Muscle of arm (tissue), 12 donors: ENCODE results near the gene LCMT1. TPM values are rescaled to one million over a fixed set of nuclear protein-coding genes. Genes with fewer than 3 reads are reported as not detected.
"Not testable (repeated sequence)": the region's sequence is repeated elsewhere in the genome, so short reads cannot be mapped to it uniquely, and the experiment has no call there.

ENCODE experiments used
- DNase-seq: peaks from one replicate; pipeline ENCODE4 v3.0.0-alpha.2; 2013
- polyA plus RNA-seq, 12 donors: library from polyadenylated mRNA; unstranded; fragments of 120-200 nt; gene quantifications; one replicate each; pipeline ENCODE4 v1.2.1, GENCODE V29; 2013; ENCODE audit not compliant: insufficient read length in 12 of 12

Gene LCMT1
- polyA plus RNA-seq, 12 donors, result 14.5 to 46.2 (median 42.6) TPM; not detected in 1

DNA sequence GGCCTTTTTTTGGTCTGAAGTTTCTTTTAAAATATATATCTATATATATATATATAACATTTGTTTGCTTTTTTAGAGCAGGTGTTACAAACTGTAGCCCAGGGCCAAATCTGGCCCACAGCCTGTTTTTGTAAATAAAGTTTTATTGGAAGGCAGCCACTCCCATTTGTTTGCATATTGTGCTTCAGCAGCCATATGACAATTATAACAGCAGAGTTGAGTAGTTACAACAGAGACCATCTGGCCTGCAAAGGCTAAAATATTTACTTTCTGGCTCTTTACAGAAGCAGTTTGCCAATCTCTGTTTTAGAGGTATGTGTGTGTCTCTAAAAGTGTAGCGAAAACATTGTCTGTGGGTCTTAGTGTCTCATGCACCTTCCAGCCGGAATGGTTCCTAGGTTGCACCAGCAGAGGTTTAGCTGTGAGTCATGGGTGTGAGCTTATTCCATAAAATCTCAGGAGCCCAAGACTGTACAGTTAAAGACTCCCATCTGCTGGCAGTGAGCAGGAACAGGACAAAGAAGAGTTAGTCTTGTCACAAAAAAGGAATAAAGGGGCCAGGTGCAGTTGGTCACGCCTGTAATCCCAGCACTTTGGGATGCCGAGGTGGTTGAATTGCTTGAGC lies 23.8 kb downstream of the LCMT1 start:
- no peak for DNase-seq

DNA sequence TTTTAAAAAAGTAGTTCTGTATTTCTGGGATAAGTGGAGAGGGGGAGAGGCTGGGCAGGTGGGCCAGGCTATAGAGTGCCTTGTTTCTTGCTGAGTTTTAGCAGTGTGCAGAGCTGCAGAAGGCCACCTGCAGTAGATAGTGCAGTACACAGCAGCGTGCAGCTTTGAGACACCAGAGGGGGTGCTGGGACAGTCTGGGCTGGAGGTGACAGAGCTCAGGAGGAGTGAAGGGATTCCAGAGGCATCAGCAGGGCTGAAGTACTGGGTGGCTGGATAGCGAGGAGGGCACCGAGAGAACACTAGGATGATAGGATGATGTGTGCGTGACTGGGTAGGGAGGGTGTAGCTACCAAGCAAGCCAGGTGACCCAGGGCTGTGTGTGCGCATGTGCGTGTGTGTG lies 26.6 kb downstream of the LCMT1 start:
- no peak for DNase-seq

DNA sequence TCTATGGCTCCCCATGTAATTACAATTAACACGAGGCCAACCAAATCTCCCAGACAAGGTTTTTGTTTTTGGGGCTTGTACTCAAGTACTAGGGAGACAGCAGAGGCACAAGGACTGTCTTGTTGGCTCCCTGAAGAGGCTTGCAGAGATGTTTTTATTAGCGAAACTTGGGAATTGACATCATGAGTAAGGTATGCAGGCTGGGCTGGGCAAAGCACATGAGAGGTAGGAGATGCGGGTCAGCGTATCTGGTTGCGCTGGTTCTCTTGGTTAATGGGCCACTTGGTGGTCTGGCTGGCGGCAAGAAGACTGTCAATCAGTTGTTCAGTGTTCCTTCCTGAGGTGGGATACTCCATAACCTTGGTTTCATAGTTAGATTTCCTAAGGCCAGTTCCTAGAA lies 28.9 kb downstream of the LCMT1 start:
- DNase-seq, result no peak

DNA sequence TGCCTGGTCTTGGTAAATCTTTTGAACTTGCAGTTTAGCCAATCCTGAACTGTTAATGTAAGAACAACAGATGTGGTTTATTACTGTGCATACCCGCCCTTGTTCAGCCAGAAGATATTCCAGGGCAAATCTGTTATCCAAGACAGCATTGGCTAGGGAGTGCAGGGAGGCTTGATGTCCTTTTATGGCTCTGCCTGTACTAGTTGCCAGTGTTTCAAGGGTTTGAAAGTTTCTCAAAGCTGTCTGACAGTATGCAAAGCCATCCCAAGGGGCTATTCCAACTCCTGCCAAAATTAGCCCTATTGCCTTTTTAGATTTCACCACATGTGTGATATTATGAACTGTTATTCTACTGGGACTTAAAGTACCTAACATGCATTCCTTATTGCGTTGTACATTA lies 30.1 kb downstream of the LCMT1 start:
- DNase-seq, result no peak

DNA sequence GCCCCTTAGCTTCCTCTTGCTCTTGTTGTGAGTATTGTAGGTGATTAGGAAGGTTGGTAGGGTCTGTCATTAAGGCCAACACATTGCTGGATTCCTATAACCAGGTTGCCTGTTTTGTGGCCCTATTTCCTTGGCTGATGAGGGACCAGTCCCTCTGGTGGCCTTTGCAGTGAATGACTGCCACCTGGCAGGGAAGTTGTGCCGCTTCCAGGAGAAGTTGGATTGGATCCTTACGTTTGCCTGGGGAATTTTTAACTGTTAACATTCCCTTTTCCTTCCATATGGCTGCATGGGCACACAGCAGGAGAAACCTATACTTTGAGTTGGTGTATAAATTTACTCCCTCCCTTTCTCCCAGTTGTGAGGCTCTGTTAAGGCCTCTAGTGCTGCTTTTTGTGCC lies 32.4 kb downstream of the LCMT1 start:
- no peak for DNase-seq

DNA sequence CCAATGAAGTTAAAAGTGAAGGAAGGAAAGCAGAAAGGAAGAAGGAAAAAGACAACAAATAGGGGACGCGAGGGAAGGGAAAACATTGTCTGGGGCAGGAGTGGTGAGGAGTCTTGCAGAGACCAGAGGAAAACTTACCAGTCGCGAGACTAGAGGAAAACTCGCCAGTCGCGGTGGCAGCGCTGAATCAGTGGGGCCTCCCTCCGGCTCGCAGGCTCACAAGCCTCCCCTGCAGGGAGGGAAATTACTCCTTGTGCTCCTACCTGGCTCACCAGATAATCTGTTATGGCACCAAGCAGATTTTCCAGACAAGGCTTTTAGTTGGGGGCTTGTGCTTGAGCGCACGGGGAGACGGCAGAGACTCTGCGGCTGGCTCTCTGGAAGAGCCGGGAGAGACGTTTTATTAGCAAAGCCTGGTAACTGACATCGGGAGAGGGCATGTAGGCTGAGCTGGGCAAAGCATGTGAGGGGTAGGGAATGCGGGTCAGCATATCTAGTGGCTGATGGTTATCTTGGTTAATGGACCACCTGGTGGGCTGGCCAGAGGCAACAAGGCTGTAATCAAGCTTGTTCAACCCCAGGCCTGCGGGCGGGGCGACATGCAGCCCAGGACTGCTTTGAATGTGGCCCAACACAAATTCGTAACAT lies 37.1 kb downstream of the LCMT1 start:
- DNase-seq, result no peak

DNA sequence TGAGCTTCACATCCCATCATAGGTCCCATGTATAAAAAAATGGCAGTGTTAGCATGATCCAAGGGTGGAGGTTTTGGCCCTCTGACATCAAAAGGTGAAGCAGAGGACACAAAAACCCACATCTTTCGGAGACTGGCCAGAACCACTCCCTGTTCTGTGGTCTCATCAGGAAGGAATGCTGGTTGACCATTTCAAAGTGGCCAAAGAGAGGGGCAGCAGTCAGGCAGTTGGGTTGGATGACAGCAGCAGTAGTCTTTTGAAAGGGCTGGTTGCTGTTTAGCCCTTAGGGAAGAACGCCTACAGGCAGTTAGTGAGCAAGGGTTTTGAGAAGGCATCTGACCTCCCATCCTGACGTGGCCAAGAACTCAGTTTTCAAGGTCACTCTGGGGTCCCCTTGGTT lies 40.5 kb downstream of the LCMT1 start:
- DNase-seq, result no peak

DNA sequence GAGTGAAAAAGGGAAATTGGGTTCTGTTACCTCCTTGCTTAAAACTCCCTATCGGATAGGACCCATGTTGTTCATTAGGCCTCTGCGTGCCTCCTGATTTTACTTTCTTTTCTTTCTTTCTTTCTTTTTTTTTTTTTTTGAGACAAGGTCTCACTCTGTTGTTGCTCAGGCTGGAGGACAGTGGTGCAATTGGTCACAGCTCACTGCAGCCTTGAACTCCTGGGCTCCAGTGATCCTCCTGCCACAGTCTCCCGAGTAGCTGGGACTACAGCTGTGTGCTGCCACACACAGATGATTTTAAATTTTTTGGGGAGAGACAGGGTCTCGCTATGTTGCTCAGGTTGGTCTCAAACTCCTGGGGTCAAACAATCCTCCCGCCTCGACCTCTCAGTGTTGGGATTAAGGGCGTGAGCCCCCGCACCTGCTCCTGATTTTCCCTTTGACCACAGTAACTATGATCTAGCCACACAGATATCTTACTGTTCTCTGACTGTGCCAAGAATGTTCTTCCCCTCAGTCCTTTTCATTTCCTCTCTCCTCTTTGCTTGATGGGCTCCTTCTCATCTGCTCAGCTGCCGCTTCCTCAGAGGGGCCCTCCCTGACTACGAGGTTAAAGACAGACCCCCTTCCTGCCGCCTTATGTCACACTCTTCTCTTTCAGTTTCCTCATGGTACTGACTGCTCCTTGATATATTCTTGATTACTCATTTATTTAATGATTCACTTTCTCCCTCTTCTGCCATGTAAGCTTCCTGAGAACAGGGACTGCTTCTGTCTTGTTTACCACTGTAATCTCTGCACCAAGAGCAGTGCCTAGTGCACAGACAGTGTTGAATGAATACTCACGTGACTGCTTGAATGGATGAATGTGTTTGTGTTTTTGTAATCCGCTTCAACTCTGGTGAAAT lies 44.3 kb downstream of the LCMT1 start:
- no peak for DNase-seq

DNA sequence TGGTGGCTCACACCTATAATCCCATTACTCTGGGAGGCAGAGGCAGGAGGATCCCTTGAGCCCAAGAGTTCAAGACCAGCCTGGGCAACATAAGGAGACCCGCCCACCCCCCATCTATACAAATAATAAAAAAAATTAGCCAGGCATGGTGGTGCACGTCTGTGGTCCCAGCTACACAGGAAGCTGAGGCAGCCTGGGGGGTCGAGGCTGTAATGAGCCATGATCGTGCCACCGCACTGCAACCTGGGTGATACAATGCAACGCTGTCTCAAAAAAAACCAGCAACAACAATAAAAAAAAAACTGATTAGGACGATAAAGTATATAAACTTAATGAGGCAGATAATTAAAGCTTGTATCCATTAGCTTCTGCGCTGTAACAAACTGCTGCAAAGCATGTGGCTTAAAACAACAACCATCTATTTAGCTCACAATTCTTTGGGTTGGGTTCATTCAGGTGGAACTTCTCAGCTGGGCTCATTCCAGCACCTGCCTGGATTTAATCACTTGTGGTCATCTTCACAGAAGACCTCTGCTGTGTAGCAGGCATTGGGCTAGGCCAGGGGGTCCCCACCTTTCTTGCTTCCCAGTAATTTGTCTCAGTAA lies 45.8 kb downstream of the LCMT1 start:
- no peak for DNase-seq

DNA sequence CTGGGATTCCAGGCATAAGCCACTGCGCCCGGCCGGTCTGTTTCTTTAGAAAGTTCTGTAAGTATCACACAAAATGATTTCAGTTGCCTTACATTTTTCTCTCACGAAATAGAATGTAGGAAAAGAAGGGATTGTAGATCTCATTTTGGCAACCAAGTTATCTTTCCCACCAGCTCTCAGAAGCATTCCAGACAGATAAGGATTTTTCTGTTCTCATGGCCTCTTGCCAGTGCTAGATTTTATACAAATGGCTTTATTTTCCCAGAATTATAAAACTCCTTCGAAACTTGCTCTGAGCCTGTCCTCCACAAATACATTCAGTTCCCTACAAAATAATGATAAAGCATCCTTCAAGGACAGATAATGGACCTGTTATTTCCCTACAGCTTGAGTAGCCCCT lies 46.9 kb downstream of the LCMT1 start:
- DNase-seq, result no peak

DNA sequence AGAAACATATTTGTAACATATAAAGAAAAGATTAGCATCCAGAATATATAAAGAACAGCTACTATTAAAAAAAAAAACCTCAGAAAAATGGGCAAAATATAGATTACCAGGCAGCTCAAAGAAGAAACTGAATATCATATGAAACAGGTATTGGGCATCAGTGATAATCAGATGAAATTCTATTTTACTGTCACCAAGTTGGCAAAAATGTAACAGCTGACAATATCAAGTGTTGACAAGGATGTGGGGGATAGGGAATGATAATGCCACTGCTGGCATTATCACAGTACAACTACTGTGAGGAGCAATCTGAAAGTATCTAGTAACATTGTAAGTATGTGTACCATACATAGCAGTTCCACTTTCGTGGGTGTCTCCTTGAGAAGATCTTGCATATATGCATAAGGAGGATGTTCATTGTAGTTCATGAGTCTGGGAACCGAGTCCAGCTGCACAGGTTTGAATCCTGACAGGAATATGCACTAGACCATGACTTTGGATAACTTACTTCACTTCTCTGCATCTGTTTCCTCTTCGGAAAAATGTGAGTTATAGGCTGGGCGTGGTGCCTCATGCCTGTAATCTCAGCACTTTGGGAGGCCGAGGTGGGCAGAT lies 50.3 kb downstream of the LCMT1 start:
- no peak for DNase-seq

DNA sequence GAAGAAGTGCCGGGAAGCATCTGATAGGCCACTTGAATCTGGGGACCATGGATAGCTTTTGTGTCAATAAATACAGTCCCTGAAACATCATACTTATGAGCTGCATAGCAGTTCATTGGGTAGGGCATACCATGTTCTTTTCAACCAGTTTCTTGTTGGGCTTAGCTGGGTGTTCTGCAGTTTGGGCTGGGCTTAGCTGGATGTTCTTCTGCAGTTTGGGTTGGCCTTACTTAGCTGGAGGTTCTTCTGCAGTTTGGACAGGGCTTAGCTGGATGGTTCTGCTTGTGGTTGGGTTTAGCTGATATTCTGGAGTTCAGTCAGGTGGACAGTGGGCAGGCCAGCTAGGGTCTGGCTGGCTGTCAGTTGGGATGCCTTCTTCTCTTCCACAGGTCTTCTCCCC lies 52.1 kb downstream of the LCMT1 start:
- DNase-seq, result no peak

DNA sequence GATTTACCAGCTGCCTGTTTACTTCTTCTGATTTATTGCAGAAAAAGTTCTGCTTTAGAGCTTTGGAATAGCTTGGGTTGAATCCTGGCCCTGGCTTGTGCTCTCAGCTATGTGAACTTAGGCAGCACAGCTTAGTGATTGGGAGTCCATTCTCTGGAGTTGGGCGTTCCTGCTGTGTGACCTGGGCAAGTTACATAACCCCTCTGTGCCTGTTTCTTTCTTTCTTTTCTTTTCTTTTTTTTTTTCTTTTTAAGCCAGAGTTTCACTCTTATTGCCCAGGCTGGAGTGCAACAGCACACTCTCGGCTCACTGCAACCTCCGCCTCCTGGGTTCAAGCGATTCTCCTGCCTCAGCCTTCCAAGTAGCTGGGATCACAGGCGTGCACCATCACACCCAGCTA lies 53.7 kb downstream of the LCMT1 start:
- DNase-seq, result no peak

DNA sequence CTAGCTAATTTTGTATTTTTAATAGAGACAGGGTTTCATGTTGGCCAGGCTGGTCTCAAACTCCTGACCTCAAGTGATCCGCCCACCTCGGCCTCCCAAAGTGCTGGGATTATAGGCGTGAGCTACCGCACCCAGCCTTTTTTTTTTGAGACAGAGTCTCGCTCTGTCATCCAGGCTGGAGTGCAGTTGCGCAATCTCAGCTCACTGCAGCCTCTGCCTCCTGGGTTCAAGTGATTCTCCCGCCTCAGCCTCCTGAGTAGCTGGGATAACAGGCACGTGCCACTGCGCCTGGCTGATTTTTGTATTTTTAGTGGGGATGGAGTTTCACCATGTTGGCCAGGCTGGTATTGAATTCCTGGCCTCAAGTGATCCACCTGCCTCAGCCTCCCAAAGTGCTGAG lies 56.4 kb downstream of the LCMT1 start:
- not testable (repeated sequence) for DNase-seq

DNA sequence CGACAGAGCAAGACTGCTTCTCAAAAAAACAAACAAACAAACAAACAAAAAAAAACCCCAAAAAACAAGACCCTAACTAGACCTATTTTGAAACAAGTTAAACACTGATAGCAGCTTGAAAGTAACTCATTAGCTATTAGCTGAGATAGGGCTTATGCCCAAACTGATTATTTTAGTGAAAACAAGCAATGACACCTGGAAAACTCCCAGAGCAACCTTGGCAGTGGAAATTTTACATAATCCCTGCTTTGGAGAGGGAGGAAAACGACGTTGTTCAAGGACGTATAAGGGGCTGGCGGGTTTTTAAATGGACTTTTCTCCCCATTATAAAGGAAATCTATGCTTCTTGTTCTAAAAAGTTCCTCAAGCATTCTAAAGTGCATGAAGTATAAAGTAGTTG lies 59.8 kb downstream of the LCMT1 start:
- DNase-seq, result no peak

DNA sequence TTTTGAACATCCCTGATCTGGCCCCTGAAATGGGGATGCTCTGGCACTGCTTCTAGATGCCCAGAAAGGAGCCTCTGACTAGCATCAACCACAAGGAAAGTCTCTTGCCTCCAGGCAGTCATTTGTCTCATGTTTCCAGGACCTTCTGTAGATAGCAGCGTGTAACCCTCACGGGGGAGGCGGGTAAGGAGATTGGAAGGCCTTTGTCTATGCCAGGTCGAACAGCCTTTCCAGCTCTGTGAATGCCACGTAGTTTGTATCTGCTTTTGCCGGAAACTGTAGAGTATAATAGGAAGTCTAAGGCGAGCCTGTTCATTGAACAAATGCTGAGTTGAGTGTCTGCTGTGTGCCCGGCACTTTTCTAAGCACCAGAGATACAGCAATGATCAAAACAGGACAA lies 61.3 kb downstream of the LCMT1 start:
- DNase-seq, result no peak

DNA sequence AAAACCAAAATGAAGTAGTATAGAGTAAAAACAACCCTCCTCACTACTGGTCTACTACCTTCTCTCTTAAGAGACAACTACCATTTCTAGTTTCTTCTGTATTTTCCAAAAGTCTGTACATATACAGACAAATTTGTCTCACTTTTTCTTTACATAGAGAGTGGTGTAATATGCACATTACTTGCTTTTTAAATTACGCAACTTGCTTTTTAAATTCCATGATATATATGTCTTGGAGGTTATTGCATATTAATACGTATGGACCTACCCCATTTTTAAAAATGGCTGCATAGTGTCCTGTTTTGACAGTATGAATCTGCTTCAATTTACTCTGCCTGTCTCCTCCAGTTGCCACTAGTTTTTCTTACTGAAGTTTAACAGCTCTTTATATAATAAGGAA lies 62.7 kb downstream of the LCMT1 start:
- no peak for DNase-seq

DNA sequence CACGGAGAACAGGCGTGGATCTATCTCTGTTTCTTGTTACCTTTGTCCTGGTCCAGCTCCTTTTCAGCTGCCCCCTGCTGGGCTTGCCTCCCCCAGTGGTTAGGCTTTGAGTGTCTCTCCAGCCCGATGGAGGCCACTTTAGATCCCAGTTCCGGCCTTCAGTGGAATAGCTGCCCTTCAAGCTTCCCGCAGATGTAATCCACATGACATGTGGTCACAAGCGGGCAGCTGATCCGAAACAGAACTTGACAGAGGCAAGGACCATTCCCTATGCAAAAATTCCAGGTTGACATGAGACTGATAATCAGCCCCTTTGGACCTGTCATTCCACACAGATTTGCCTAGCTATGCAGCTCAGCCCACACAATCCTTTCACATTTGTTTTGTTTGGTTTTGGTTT lies 64.6 kb downstream of the LCMT1 start:
- no peak for DNase-seq

DNA sequence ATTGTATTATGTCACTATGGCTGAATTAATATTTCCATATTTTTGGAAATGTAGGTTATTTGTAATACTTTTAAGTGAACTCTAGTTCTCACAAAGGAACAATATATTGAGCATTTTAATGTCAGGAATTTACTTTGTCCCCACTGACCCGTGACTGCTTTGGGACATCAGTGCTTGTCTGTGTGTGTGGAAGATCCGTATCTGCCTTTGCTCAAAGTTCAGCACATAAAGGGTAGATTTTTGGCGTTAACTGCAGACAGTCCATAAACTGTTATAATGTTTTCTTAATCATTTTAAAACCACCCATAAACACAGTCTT lies 65.9 kb downstream of the LCMT1 start:
- no peak for DNase-seq

DNA sequence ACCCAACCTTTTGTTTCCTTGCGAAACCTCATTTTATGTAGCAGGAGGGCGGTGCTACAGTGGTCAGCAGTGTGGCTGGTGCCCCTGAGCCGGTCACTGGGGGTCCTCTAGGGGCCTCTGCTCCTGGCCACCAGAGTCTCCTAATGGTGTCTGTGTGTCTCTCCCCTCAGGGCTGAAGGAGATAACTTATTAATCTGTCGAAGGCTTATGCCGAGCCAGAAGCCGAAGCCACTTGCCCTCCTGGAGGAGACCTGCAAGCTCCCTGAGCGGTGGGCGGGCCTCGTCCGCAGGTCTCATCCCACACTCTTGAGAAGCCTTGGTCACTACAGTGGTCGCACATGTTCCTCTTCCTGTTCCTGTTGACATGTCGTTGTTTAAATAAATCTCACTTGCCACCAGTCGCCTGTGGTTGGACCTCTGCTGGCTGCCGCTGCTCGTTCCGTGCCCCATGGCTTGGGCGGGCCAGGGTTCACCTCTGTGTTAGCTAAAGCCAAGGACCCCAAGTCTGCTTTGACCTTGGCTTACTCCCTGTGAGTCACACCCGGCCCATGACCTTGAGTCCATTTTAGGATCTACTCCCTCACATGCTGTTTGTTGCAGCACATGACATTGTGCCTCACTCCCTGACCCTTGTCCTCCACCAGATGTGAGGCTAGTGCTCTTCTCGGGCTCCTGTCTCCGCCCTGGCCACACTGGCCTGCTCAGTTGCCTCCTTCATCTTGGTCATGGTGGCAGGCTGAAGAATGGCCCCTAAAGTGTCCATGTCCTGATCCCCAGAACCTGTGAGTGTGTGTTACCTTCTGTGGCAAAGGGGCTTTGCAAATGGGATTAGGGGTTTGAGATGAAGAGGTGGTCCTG lies 66.5 kb downstream of the LCMT1 start:
- no peak for DNase-seq

DNA sequence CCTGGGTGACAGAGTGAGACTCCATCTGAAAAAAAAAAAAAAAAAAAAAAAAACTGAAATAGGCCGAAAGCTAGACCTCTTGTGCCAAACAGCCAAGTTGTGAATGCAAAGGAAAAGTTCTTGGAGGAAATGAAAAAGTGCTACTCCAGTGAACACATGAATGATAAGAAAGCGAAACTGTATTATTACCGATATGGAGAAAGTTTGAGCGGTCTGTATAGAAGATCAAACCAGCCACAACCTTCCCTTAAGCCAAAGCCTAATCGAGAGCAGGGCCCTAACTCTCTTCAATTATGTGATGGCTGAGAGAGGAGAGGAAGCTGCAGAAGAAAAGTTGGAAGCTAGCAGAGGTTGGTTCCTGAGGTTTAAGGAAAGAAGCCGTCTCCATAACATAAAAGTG lies 69.7 kb downstream of the LCMT1 start:
- DNase-seq, result not testable (repeated sequence)
